ENCODE measurements around the gene PHF8. TPM values are rescaled to one million over a fixed set of nuclear protein-coding genes. Genes with fewer than 3 reads are reported as not detected.

The PHF8 gene
- polyA plus RNA-seq, 4 donors: 22.5 to 32.8 (median 30.5) TPM

Other genes starting within 250 kb of the PHF8 start
- gene FAM120C, start 138.8 kb upstream of the PHF8 start, polyA plus RNA-seq (ENCODE audit: insufficient read length in 4 of 4): 10 to 100 TPM in 2 of 4 donors, 1 to 10 TPM in 2; 8.2 to 12.9 (median 10.0) TPM